ENCODE measurements around the gene PLEKHJ1.
A peak's percentile ranks its signal among the peaks of the same experiment; 100 is the strongest.

Gene PLEKHJ1

GRCh38 chr19:2260341-2260805, 24.2 kb upstream of the PLEKHJ1 start:
- Mint-ChIP-seq H3K4me1 (ENCODE audit: low read depth in 2 of 2) (peaks cover 18 to 21% of the 10 kb centered on the region in 2 donors), H3K9me3 (no peaks in the 10 kb centered on the region), H3K27ac (peak overlapping the region; percentile 92 to 96), H3K27me3 (no peaks in the 10 kb centered on the region), H3K36me3 (ENCODE audit: insufficient read depth) (peaks cover 2% of the 10 kb centered on the region), H3K4me3 (peak overlapping the region; percentile 69 to 72)
- peak; percentile 61 for ATAC-seq (replicated peaks)
- no peak for DNase-seq

DNA sequence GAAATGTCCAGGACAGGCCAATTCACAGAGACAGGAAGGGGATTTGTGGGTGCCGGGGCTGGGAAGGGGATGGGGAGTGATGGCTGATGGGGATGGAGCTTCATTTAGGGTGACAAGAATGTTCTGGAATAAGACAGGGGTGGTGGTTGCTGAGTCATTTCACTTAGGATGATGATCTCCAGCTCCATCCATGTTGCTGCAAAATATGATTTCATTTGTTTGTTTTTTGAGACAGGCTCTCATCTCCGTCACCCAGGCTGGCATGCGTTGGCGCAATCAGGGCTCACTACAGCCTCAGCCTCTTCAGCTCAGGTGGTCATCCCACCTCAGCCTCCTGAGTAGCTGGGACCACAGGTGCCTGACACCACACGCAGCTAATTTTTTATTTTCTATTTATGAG, 23.2 kb upstream of the PLEKHJ1 start:
- no peaks in the 10 kb centered on the region for H3K9me3 Mint-ChIP-seq
- H3K4me1 Mint-ChIP-seq (ENCODE audit: low read depth in 2 of 2) = peaks cover 18 to 21% of the 10 kb centered on the region in 2 donors
- no peaks in the 10 kb centered on the region for H3K27me3 Mint-ChIP-seq
- ATAC-seq (replicated peaks) (no peak), DNase-seq (no peak)
- peaks cover 4% of the 10 kb centered on the region for H3K36me3 Mint-ChIP-seq (ENCODE audit: insufficient read depth)
- peak overlapping the region; percentile 92 to 96 for H3K27ac Mint-ChIP-seq
- peak overlapping the region; percentile 46 to 72 for H3K4me3 Mint-ChIP-seq

DNA sequence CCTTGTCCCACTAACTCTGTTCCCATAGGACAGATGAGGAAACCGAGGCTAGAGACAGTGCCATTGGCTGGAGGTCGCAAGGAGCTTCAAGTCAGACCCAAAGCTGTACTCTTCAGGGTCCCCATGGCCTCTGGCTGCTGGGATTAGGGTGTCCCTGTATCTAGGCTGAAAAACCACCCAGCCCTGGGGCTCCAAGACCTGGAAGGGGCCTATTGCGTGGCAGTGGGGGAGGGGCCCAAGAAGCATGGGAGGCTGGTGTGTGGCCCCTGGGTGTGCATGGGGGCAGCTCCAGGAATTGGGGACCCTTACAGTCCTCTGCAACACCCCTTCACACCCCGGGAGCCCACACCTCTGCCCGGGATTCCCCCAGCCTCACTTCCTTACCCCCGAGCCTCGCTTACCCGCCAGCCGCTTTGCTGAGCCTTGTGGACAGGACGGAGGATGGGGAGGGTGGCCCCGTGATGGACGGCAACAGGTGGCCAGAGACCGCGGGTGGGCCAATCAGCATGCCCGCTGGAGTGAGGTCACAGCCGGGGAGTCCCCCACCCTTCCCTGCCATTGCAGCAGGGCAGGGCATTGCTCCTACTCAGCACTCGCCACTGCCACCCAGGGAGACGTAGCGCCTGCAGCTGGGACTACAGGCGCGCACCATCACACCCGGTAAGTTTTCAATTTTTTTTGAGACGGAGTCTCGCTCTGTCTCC, 20.0 kb upstream of the PLEKHJ1 start, which contains the start of gene JSRP1:
JSRP1 (minus strand) TSS at position 436 of the 704 bp plus-strand sequence. CDS start 1,103 bp downstream, outside the sequence.
- H3K4me1 Mint-ChIP-seq (ENCODE audit: low read depth in 2 of 2) = peaks cover 22 to 27% of the 10 kb centered on the region in 2 donors

GRCh38 chr19:2255112-2255845, 19.1 kb upstream of the PLEKHJ1 start:
- no peak overlapping the region for H3K4me3 Mint-ChIP-seq
- no peaks in the 10 kb centered on the region for H3K9me3 Mint-ChIP-seq
- H3K27me3 Mint-ChIP-seq = peaks cover 0 to 14% of the 10 kb centered on the region in 2 donors
- ATAC-seq (replicated peaks) (no peak), DNase-seq (no peak)
- H3K36me3 Mint-ChIP-seq (ENCODE audit: insufficient read depth) = peaks cover 13% of the 10 kb centered on the region
- no peak overlapping the region for H3K27ac Mint-ChIP-seq
- peaks cover 20 to 24% of the 10 kb centered on the region in 2 donors for H3K4me1 Mint-ChIP-seq (ENCODE audit: low read depth in 2 of 2)

More for the DNA sequence above, 20.0 kb upstream of the PLEKHJ1 start, which contains the start of gene JSRP1:
- Mint-ChIP-seq H3K27ac (peak within 1 kb of the TSS; percentile 92 to 93), H3K27me3 (peaks cover 0 to 14% of the 10 kb centered on the region in 2 donors), H3K9me3 (no peaks in the 10 kb centered on the region), H3K4me3 (peak within 1 kb of the TSS; percentile 6 to 72), H3K36me3 (ENCODE audit: insufficient read depth) (peaks cover 13% of the 10 kb centered on the region)
- ATAC-seq (replicated peaks) (no peak), DNase-seq (no peak)

- ATAC-seq (replicated peaks) (no peak), DNase-seq (no peak)
- H3K4me1 Mint-ChIP-seq (ENCODE audit: low read depth in 2 of 2) = peaks cover 11 to 17% of the 10 kb centered on the region in 2 donors
These were observed 18.1 kb upstream of the PLEKHJ1 start for GRCh38 chr19:2254064-2254872.

DNA sequence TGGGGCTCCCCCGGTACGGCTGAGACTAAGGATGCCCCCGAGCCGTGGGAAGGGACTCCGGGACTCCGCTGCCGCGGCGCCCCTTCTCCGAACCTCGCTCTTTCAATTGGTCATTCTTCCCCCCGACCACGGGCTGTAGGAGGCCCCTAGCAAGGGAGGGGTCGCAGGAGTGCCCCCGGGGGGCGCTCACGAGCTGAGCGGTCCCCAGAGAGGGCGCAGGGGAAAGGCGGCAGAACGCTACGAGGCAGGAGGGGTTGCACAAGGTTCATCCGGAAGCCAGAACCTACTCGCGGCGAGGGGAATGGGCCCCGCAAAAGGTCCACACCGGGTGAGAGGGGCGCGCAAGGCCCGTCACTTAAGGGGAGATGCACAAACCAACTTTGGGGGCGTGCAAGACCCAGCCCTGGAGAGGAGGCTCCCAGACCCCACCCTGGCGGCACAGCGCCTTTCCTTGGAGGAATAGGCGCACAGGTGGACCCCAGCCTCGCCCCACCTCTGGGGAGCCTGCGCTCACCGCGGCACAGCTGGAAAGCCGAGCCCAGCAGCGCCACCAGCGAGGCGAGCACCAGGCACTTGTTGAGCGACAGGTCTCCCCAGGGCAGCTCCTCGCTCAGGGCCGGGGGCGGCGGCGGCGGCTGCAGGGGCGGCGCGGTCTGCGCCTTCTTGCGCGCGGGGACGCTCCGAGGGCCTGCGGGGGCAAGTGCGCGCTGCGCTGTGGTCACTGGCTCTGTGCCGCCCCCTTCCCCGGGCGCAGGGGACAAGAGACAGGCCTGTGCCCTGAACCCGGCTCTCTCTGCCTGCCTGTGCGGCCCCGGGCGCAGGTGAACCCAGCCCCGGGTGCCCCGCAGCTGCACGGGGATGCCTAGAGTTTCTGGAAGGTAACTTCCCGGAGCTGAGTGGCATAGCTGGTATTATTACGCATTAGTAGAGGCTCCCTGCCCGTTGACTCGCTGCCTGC, 17.3 kb upstream of the PLEKHJ1 start:
- ATAC-seq (replicated peaks) (peak; percentile 38), DNase-seq (peak; percentile 34 to 48 (median 43))
- Mint-ChIP-seq H3K4me3 (peak overlapping the region; percentile 81 to 83), H3K9me3 (no peaks in the 10 kb centered on the region), H3K4me1 (ENCODE audit: low read depth in 2 of 2) (peaks cover 10 to 16% of the 10 kb centered on the region in 2 donors), H3K36me3 (ENCODE audit: insufficient read depth) (peaks cover 20% of the 10 kb centered on the region), H3K27ac (no peak overlapping the region), H3K27me3 (peaks cover 0 to 14% of the 10 kb centered on the region in 2 donors)

More at GRCh38 chr19:2254064-2254872, 18.1 kb upstream of the PLEKHJ1 start:
- peaks cover 13% of the 10 kb centered on the region for H3K36me3 Mint-ChIP-seq (ENCODE audit: insufficient read depth)
- no peaks in the 10 kb centered on the region for H3K9me3 Mint-ChIP-seq
- peaks cover 0 to 14% of the 10 kb centered on the region in 2 donors for H3K27me3 Mint-ChIP-seq
- no peak overlapping the region for H3K27ac Mint-ChIP-seq
- H3K4me3 Mint-ChIP-seq = peak overlapping the region; percentile 48 to 57

DNA sequence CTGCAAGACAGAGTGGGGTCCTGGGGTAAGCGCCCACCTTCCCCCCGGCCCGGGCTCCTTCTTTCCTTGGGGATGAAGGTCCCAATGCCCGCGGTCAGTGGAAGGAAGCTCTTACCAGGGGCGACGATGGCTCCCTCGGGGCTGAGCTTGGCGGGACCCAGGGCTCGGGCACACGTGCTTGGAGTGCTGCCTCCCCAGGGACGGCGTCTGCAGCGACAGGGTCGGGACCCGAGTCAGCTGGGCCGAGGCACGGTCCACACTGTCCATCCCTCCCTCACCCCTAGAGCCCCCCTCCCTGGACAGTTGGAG, 16.6 kb upstream of the PLEKHJ1 start:
- Mint-ChIP-seq H3K4me3 (peak overlapping the region; percentile 81 to 83), H3K27me3 (peaks cover 0 to 14% of the 10 kb centered on the region in 2 donors), H3K4me1 (ENCODE audit: low read depth in 2 of 2) (peaks cover 6 to 13% of the 10 kb centered on the region in 2 donors), H3K36me3 (ENCODE audit: insufficient read depth) (peaks cover 24% of the 10 kb centered on the region), H3K27ac (peak overlapping the region in 1 of 2 donors; percentile 75), H3K9me3 (no peaks in the 10 kb centered on the region)
- DNase-seq (no peak), ATAC-seq (replicated peaks) (no peak)

DNA sequence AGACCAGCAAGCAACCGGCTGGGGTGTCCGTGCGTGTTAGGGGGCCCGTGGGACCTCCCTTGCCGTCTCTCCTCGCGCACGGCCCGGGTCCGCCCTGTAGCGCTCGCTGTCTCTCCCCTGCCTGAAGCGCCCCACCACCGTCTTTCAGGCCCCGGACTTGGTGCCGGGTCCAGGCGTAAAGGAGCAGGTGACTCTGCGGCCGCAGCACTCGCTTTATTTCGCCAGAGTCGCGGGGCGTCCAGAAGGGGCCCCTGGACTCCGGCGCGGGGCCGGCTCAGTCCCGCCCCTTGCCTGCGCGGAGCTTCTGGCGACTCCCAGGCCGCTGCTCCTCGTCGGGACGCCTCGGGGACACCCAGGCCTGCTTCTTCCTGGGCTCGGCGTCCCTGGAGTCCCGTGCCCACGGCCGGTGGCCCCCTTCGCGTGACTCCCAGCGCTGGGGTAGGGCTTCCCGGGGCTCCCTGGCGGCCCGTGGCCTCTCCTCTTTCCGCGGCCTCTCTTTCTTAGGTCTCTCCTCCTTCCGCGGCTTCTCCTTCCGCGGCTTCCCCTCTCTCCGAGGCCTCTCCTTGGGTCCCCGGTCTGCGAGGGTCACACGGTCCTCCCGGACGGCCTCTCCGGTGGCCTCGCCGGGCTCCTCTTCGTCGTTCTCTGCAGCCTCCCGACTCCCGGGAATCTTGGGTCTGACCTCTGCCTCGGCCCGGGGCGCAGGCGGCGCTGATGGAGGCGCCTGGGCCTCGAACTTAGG, 16.1 kb upstream of the PLEKHJ1 start:
- Mint-ChIP-seq H3K36me3 (ENCODE audit: insufficient read depth) (peaks cover 29% of the 10 kb centered on the region), H3K27ac (peak overlapping the region in 1 of 2 donors; percentile 75), H3K4me1 (ENCODE audit: low read depth in 2 of 2) (peaks cover 4 to 13% of the 10 kb centered on the region in 2 donors), H3K27me3 (peaks cover 0 to 14% of the 10 kb centered on the region in 2 donors), H3K9me3 (no peaks in the 10 kb centered on the region), H3K4me3 (peak overlapping the region; percentile 81 to 83)
- DNase-seq (no peak), ATAC-seq (replicated peaks) (no peak)

- peak overlapping the region in 1 of 2 donors; percentile 75 for H3K27ac Mint-ChIP-seq
- H3K36me3 Mint-ChIP-seq (ENCODE audit: insufficient read depth) = peaks cover 34% of the 10 kb centered on the region
- DNase-seq (no peak), ATAC-seq (replicated peaks) (peak; percentile 49)
- H3K9me3 Mint-ChIP-seq = no peaks in the 10 kb centered on the region
- peaks cover 0 to 14% of the 10 kb centered on the region in 2 donors for H3K27me3 Mint-ChIP-seq
- H3K4me1 Mint-ChIP-seq (ENCODE audit: low read depth in 2 of 2) = peaks cover 4 to 11% of the 10 kb centered on the region in 2 donors
- H3K4me3 Mint-ChIP-seq = peak overlapping the region; percentile 81 to 83
These were observed 15.3 kb upstream of the PLEKHJ1 start for GRCh38 chr19:2251106-2252054.

DNA sequence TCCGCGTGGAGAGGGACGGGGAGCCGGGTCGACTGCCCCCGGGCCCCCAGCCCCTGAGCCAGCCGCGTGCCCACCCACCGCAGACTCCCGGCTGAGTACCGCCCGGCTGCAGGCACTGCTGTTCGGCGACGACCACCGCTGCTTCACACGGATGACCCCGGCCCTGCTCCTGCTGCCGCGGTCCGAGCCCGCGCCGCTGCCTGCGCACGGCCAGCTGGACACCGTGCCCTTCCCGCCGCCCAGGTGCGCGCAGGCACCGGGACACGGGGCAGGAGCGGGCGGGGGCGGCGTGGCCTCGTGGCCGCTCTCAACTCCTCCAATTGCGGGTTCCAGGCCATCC, 14.6 kb upstream of the PLEKHJ1 start:
- DNase-seq (no peak), ATAC-seq (replicated peaks) (no peak)
- H3K4me3 Mint-ChIP-seq = peak overlapping the region; percentile 25 to 29
- H3K27me3 Mint-ChIP-seq = peaks cover 0 to 14% of the 10 kb centered on the region in 2 donors
- no peaks in the 10 kb centered on the region for H3K9me3 Mint-ChIP-seq
- peaks cover 40% of the 10 kb centered on the region for H3K36me3 Mint-ChIP-seq (ENCODE audit: insufficient read depth)
- no peak overlapping the region for H3K27ac Mint-ChIP-seq
- peaks cover 4 to 12% of the 10 kb centered on the region in 2 donors for H3K4me1 Mint-ChIP-seq (ENCODE audit: low read depth in 2 of 2)

All from effector memory CD8-positive, alpha-beta T cell (primary cell).